GM04503 (cell line): Measurements from ENCODE around the gene SRRM4.
"Not testable (repeated sequence)": the region's sequence is repeated elsewhere in the genome, so short reads cannot be mapped to it uniquely, and the experiment has no call there.

ENCODE experiments used
- DNase-seq: peaks from one replicate; pipeline ENCODE4 v3.0.0-alpha.2; 2012; ENCODE audit warnings: low read depth

SRRM4 gene

GRCh38 chr12:119008691-119009221 lies 27.4 kb downstream of the SRRM4 start:
- no peak for DNase-seq

GRCh38 chr12:119011231-119011630 lies 29.9 kb downstream of the SRRM4 start:
- DNase-seq: no peak

GRCh38 chr12:119012179-119012578 lies 30.8 kb downstream of the SRRM4 start:
- DNase-seq: no peak

GRCh38 chr12:119013023-119013422 lies 31.7 kb downstream of the SRRM4 start:
- DNase-seq: no peak

DNA sequence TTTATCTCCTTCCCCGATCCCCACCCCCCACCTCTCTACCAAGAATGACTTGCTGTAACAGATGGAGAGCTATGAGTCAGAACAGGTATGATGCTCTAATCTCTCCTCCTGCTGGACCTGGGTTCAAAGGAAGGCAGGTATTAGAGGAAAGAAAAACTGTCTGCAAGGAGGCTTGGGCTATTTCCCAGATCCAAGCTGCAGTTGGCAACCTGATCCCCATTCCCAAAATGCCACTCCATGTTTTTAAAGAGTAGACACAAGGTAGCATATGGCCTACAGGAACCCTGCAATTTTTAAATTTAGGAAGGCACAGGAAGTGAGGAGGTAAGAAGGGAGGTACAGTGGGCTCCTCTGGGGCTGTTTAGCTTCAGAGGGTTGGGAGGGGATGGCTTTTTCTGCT lies 33.0 kb downstream of the SRRM4 start:
- DNase-seq: no peak

DNA sequence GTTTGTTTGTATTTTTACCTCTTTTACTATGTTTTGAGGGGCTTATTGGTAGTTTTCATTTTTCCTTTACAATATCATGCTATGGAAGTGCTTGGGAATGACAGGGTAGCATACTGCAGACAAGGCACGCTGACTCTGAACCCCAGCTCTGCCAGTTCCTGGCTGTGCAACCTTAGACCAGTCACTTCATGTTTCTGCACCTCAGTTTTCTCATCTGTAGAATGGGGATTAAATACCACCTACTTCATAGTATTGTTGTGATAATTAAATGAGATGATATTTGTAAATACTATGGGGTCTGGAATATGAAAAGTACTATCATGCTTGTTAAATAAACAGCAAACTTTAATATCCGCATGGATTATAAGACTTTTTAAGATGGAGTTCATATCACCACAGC lies 35.4 kb downstream of the SRRM4 start:
- no peak for DNase-seq

DNA sequence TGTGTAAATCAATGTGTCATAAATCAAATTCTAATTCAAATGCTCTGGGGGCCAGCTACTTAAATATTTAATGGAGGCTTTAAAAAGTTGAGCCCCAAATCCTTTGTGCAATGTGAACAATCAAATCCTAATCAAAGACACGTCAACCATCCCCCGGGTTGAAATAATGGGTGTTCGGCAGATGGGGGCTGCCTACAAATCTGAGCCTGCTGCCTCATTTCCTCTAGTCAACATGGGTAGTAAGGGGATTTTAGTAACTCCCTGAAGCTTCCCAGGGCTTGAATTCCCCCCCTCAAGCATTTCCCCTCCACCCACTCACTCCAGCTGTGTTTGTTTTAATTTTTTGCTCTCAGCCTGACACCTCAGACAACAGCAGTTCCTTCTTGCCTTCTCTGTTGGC lies 37.8 kb downstream of the SRRM4 start:
- no peak for DNase-seq

DNA sequence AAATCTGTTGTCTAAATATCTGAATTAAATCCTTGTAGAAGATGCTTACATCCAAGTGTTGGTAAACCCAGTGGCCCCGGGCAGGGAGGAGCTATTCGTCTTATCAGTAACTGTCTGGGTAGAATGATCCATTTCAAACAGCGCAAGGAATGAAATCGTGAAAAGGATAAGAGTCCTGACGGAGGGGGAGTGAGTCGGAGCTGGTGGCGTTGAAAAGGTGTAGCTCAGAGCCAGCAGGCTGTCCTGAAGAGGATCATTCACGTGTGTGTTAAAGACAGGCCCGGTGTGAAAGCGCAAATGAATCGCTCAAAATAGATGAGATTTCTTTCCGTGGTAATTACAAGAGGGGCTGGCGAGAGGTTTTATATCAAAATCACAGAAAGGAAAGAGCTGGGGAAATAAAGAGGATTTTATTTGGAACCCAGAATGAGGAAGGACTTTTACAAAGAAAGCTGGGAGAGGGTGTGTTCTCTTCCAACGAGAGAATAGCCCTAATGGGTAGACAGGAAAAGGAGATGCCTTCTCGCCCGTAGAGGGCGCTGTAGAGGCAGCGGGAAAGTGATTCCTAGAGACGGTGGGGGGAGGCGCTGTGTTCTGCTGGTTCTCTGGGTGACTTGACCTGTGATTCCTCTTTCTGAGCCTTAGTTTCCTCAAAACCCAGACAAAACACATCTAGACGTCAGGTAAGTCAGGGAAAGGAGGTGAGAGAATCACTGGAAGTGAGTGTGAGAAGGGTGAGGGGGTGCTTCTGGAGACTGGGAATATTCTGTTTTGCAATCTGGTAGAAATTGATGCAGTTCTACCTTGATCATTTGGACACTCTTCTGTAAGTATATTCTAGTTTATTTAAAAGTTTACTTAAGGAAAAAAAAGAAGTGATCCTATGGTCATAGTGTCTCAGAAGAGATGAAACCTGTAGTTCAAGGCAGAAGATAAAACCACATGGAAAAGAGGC lies 39.3 kb downstream of the SRRM4 start:
- no peak for DNase-seq

DNA sequence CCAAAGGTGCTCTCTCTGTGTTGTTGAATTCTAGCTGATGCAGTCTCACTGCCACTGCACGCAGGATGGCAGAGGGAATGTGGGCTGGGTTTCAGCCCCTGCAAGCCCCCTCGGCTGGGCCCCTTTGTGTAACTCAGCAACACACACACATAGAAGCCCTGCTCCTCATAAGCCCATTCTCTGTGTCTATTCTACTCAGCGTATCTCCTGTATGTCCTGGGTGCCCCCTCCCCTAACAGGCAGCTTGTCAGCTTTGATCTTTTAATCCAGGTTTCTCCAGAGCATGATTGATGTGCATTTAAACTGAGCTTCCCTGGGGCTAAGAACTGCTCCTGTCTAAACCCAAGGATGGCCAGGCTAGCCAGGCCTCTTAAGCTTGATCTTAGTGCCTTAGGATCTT lies 43.0 kb downstream of the SRRM4 start:
- no peak for DNase-seq

DNA sequence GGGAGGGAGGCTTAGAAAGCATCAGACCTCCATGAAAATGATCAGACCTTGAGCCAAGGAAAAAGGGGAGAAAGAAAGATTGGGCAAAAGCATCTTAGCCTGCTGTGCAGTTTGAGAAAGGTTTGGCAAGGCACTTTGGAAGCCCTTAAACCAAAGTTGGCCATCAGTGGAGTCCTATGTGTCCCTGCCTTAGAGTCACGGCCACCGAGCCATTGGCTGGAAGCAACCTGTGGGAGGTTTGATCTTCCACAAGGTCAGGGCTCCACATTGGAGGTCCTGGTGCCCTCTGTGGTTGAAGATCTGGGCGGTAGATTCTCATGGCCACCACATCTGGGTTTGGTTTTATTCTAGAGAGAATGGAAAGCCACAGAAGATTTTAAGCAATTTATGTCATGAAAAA lies 44.4 kb downstream of the SRRM4 start:
- DNase-seq: no peak

DNA sequence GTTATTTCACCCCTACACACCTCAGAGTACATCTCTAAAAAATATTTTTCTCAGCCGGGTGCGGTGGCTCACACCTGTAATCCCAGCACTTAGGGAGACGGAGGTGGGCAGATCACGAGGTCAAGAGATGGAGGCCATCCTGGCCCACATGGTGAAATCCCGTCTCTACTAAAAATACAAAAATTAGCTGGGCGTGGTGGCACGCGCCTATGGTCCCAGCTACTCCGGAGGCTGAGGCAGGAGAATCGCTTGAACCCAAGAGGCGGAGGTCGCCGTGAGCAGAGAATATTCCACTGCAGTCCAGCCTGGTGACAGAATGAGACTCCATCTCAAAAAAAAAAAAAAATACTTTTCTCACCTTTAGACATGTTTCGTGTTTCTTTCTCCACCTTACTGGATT lies 52.0 kb downstream of the SRRM4 start:
- DNase-seq: not testable (repeated sequence)

- peak; percentile 1 for DNase-seq
Measured at GRCh38 chr12:119036878-119037825, 55.8 kb downstream of the SRRM4 start.

DNA sequence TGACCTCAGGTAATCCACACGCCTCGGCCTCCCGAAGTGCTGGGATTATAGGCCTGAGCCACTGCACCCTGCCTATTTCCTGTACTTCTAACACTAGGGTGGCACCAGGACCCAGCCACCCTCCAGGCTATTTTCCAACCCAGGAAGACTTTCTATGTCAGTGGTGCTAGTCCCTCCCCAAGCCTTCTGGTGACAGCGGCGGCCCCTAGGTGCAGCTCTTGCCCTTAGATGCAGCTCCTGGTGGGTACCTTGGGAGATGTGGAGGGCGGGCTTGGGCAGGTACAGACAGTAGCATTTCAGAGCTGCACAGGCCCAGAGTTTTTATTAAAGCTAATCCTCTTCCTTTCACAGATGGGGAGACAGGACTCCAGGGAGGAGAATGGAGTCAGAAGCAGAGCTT lies 62.8 kb downstream of the SRRM4 start:
- no peak for DNase-seq

GRCh38 chr12:119047641-119048040 lies 66.3 kb downstream of the SRRM4 start:
- no peak for DNase-seq

- no peak for DNase-seq
Measured at GRCh38 chr12:119050663-119051062, 69.3 kb downstream of the SRRM4 start.

DNA sequence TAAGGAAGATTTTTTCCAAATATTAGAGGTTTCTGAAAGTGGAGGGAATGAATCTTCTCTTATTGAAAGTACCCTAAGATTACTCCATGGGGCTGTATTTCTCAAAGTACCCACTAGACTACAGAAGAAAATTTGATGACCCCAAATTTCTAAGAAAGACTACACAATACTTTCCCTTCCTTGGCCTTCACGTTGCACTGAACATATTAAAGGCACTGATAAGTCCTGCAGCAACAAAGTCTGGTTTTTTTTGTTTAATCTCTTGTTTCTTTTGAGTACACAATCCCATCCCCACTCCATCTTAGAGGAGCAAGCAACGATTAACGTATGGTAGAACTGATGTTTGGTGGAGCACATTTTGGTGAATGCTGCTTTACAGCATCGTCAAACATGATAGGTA lies 70.1 kb downstream of the SRRM4 start:
- no peak for DNase-seq

DNA sequence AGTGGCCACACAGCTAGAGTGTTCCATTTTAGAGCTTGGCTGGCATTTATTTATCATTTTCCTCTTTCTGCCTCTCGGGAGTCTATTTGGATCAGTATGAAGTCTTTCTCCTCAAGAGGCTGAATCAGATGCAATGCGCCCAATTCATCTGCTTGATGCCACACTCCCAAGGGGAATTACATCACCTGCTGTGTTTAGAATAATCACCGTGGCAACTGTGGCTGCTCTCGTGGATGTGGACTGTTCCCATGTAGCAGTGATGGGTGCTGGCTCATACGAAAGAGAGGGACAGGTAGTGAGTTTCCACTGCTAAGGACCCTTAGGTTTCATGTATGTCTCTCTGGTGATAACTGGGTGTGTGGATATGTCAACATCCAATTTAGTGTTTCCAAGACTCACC lies 70.7 kb downstream of the SRRM4 start:
- no peak for DNase-seq

- DNase-seq: no peak
Measured at GRCh38 chr12:119055977-119056376, 74.6 kb downstream of the SRRM4 start.

DNA sequence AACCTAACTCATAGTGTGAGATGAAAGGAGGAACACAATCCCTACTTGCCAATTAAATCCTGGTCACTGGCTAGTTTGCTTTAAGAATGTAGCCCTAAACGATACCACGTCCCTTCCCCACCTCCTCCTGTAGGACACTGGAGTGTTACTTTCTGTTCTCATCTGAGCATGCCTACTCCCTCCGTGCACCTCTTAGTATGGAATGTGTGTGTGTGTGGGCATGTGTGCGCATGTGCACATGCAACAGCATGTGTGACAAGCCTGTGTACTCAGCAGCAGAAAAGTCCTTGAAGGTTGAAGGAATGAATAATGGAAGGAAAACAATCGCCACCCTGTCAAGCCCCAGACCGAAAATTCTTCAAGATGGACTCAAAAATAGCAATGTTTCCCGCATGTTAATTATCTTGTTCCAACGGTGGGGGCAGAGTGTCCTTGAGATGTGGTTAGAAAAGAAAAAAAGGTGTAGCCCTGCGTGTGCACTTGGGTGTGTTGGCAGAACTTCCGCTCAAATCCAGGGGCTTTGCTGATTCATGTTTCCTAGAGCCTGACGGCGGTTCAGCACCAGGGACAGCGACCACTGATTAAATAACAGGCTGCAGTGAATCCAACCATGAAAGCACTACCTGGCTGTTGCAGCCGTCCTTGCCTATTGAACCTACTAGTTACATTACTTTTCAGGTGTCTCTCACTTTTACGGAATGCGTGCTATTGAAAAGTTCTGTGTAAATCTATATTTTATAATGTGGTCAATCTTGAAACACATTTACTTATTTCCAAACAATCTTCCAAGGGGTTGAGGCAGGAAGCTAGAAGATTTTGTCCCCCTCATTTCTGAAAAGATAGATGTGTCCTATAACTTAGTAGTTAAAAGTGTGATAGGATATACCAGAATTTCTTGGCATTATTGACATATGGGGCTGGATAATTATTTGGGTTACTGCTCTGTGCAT lies 79.8 kb downstream of the SRRM4 start:
- no peak for DNase-seq

DNA sequence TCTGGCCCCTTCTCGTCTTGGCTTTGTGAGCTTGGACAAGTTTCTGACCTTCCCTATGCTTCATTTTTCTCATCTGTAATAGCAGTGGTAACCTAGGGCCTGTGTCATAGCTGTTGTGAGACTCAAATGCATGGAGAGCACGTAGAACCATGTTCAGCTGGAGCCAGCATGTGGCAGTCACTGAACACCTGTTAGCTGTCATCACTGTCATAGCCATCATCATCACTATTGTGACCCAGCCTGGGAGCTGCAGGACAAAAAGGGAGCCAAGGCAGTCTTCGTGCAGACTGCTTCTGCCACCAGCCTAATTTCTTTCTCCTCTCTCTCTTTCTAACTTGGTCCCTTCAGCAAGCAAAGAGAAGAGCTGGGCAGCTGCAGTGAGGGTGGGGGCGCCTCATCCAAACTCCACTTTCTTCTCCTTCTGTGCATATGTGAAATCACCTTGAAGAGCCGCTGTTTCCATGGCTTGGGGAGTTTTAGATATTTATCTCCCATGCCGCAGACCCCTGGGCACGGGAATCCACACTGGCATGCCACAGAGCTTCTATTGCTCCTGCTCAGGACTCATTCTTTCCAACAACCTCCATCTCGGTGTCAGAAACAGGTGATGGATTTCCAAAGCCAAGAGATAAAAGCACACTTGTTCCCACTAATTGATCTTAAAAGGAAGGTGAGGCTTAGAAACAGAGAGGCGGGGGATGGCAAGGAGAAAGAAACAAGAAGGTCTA lies 87.0 kb downstream of the SRRM4 start:
- DNase-seq: no peak

- no peak for DNase-seq
Measured at GRCh38 chr12:119069147-119069642, 87.9 kb downstream of the SRRM4 start.
